SK-N-MC (cell line): ENCODE results near the gene ADARB1.

ENCODE experiments used
- DNase-seq: peaks from one replicate; pipeline ENCODE4 v3.0.0-alpha.2; 2011; ENCODE audit warnings: low read depth, low spot score
- H3K27ac ChIP-seq: fragments of 200-600 bp; sonication (generic); 2 replicates; pipeline ENCODE4 v1.5.1; 2016; ENCODE audit warnings: mixed run types
- H3K36me3 ChIP-seq: fragments of 200-600 bp; sonication (generic); 2 replicates; pipeline ENCODE4 v1.6.1; 2017; ENCODE audit warnings: antibody characterized with exemption, low read length, mixed read lengths; ENCODE audit not compliant: insufficient read depth
- H3K4me3 ChIP-seq: fragments of 200-600 bp; sonication (generic); 2 replicates; pipeline ENCODE4 v1.5.1; 2016
- H3K9ac ChIP-seq: fragments of 200-600 bp; sonication (generic); 2 replicates; pipeline ENCODE4 v1.8.0; 2017; ENCODE audit warnings: mixed run types, mixed read lengths; ENCODE audit not compliant: insufficient read length
- H3K9me3 ChIP-seq: fragments of 200-600 bp; sonication (generic); 2 replicates; pipeline ENCODE4 v1.6.1; 2017; ENCODE audit warnings: low read depth, mild to moderate bottlenecking, antibody characterized with exemption, low read length, moderate library complexity, mixed read lengths
- EZH2 ChIP-seq: fragments of 200-600 bp; sonication (generic); IDR thresholded peaks from one replicate; pipeline ENCODE4 v1.6.1; 2017; ENCODE audit warnings: antibody characterized with exemption
- FOXP2 ChIP-seq: optimal IDR thresholded peaks from 2 replicates; pipeline ENCODE3; 2011; ENCODE audit warnings: mild to moderate bottlenecking, moderate library complexity; ENCODE audit not compliant: insufficient read depth; ENCODE audit errors: extremely low read length, control extremely low read depth
- POLR2AphosphoS5 ChIP-seq: IDR thresholded peaks from 2 replicates; pipeline ENCODE4 v1.6.1; 2012; ENCODE audit warnings: mild to moderate bottlenecking, low read depth, low read length, borderline replicate concordance

The ADARB1 gene

GRCh38 chr21:45196620-45197019 is 122.2 kb downstream of the ADARB1 start:
- no peak for DNase-seq
- no peak for TF ChIP-seq EZH2
- TF ChIP-seq POLR2AphosphoS5, result no peak
- TF ChIP-seq FOXP2, result no peak
- no peak overlapping the region for H3K9ac ChIP-seq
- no peaks in the 10 kb centered on the region for H3K9me3 ChIP-seq
- no peak overlapping the region for H3K4me3 ChIP-seq
- no peak overlapping the region for H3K27ac ChIP-seq
- H3K36me3 ChIP-seq, result peaks cover 22% of the 10 kb centered on the region

GRCh38 chr21:45199201-45199600 is 124.8 kb downstream of the ADARB1 start:
- no peak for TF ChIP-seq FOXP2
- TF ChIP-seq EZH2, result no peak
- H3K27ac ChIP-seq, result no peak overlapping the region
- no peak for DNase-seq

DNA sequence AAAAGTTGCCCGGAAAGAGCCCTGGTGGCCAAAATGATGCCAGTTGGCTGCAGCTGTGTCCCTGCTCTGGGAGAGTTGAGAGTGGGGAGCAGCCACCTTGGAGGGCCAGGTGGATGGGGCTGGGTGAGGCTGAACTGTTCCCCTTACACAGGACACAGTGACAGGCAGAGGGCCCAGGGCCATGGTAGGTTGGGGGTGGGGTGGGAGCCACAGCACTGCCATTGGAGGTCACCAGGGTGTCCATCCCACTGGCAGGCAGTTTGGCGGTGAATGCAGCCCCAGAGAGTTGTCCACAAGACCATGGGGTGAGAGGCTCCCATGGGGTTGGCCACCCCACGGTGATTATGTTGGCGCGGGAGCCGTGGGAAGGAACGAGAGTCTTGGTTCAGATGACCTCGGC is 125.7 kb downstream of the ADARB1 start:
- peaks cover 13% of the 10 kb centered on the region; the same call in 1 of the 2 replicates for H3K36me3 ChIP-seq
- no peak overlapping the region for H3K27ac ChIP-seq
- H3K9me3 ChIP-seq, result no peaks in the 10 kb centered on the region
- no peak for DNase-seq
- H3K4me3 ChIP-seq, result no peak overlapping the region
- no peak for TF ChIP-seq EZH2
- TF ChIP-seq POLR2AphosphoS5, result no peak
- no peak for TF ChIP-seq FOXP2
- no peak overlapping the region for H3K9ac ChIP-seq

More at GRCh38 chr21:45199201-45199600, 124.8 kb downstream of the ADARB1 start:
- Histone ChIP-seq H3K9me3 (no peaks in the 10 kb centered on the region), H3K36me3 (peaks cover 6% of the 10 kb centered on the region; the same call in 1 of the 2 replicates), H3K9ac (no peak overlapping the region), H3K4me3 (no peak overlapping the region)

- H3K4me3 ChIP-seq, result no peak overlapping the region
- TF ChIP-seq EZH2 (no peak), POLR2AphosphoS5 (no peak), FOXP2 (no peak)
- peaks cover 13% of the 10 kb centered on the region; the same call in 1 of the 2 replicates for H3K36me3 ChIP-seq
- H3K27ac ChIP-seq, result 0 out of 2 replicates have a peak overlapping the region, but pooled peaks have one; percentile 1
- H3K9me3 ChIP-seq, result no peaks in the 10 kb centered on the region
- no peak for DNase-seq
- H3K9ac ChIP-seq, result no peak overlapping the region
Observed at GRCh38 chr21:45200581-45201296, 126.4 kb downstream of the ADARB1 start.

DNA sequence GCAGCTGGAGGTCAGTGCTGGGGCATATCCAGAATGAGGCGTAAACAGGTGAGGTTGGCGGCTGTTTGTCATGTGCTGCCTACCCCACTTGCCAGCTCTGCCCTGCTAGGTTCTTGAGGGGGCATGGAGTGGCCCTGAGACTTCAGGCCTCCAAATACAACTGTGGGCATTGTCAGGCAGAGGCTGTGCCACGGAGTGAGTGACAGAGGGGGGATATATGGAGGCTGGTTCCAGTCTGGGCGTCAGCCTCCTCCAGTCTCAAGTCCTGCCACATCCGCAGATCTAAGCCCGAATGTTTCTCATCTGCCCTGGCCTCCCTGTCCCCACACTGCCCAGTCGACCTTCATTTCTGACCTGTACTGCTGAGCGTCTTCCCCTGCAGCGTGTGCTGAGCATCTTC is 128.0 kb downstream of the ADARB1 start:
- no peak overlapping the region for H3K27ac ChIP-seq
- H3K36me3 ChIP-seq, result peaks cover 13% of the 10 kb centered on the region; the same call in 1 of the 2 replicates
- H3K9ac ChIP-seq, result no peak overlapping the region
- H3K4me3 ChIP-seq, result no peak overlapping the region
- DNase-seq, result no peak
- no peak for TF ChIP-seq EZH2
- no peak for TF ChIP-seq FOXP2
- no peak for TF ChIP-seq POLR2AphosphoS5
- no peaks in the 10 kb centered on the region for H3K9me3 ChIP-seq

- Histone ChIP-seq H3K27ac (no peak overlapping the region), H3K9me3 (no peaks in the 10 kb centered on the region), H3K9ac (no peak overlapping the region), H3K36me3 (peaks cover 10% of the 10 kb centered on the region; the same call in 1 of the 2 replicates), H3K4me3 (no peak overlapping the region)
- DNase-seq, result peak; percentile 14
- TF ChIP-seq POLR2AphosphoS5, result no peak
- TF ChIP-seq FOXP2, result no peak
- TF ChIP-seq EZH2, result no peak
Observed at GRCh38 chr21:45202889-45203288, 128.5 kb downstream of the ADARB1 start.

- H3K9me3 ChIP-seq, result no peaks in the 10 kb centered on the region
- no peak for DNase-seq
- no peak overlapping the region for H3K27ac ChIP-seq
- H3K9ac ChIP-seq, result no peak overlapping the region
- TF ChIP-seq FOXP2, result no peak
- TF ChIP-seq POLR2AphosphoS5, result no peak
- TF ChIP-seq EZH2, result no peak
- H3K4me3 ChIP-seq, result no peak overlapping the region
- peaks cover 7% of the 10 kb centered on the region; the same call in 1 of the 2 replicates for H3K36me3 ChIP-seq
Observed at GRCh38 chr21:45203983-45204382, 129.6 kb downstream of the ADARB1 start.

- TF ChIP-seq POLR2AphosphoS5 (no peak), FOXP2 (no peak), EZH2 (no peak)
- no peak overlapping the region for H3K27ac ChIP-seq
- no peak overlapping the region for H3K4me3 ChIP-seq
- no peaks in the 10 kb centered on the region for H3K9me3 ChIP-seq
- peaks cover 7% of the 10 kb centered on the region; the same call in 1 of the 2 replicates for H3K36me3 ChIP-seq
- no peak for DNase-seq
- no peak overlapping the region for H3K9ac ChIP-seq
Observed at GRCh38 chr21:45204395-45204794, 130.0 kb downstream of the ADARB1 start.
